Panc1 (cell line): ENCODE measurements around the gene AP3S1.

ENCODE experiments used
- CTCF ChIP-seq: fragments of 450-650 bp; IDR thresholded peaks from 2 replicates; pipeline ENCODE4 v1.5.1; 2017; ENCODE audit warnings: mild to moderate bottlenecking
- POLR2AphosphoS5 ChIP-seq: IDR thresholded peaks from 2 replicates; pipeline ENCODE4 v1.6.1; 2012; ENCODE audit warnings: mild to moderate bottlenecking, low read depth, low read length, moderate library complexity
- REST ChIP-seq, 2 experiments: IDR thresholded peaks; 2 replicates each; pipeline ENCODE4 v1.6.1; 2011 to 2012; ENCODE audit warnings: low read depth in 2 of 2, control low read depth in 1 of 2, low read length in 1 of 2, mild to moderate bottlenecking in 1 of 2, moderate library complexity in 1 of 2; ENCODE audit not compliant: insufficient read depth in 1 of 2

- TF ChIP-seq POLR2AphosphoS5 (no peak), CTCF (no peak), REST (IDR thresholded peaks at IDR 0.05; ENCODE audit: insufficient read depth in 1 of 2, low read depth in 2 of 2, low read length in 1 of 2) (no peak)
Observed at GRCh38 chr5:115898656-115899055, 56.9 kb downstream of the AP3S1 start.
